Transverse colon (tissue), 4 donors: ENCODE data around the gene LRBA. TPM values are rescaled to one million over a fixed set of nuclear protein-coding genes. Genes with fewer than 3 reads are reported as not detected.

Experiments used
- DNase-seq: peaks from one replicate; pipeline ENCODE4 v3.0.0-alpha.2; 2019
- H3K27ac ChIP-seq, 4 donors: fragments of 200-600 bp; sonication (generic); 2 replicates each; pipeline ENCODE4 v1.5.1; 2016 to 2018; ENCODE audit warnings: inconsistent platforms in 4 of 4
- H3K27me3 ChIP-seq: fragments of 200-600 bp; sonication (generic); 2 replicates; pipeline ENCODE4 v1.5.1; 2017; ENCODE audit warnings: inconsistent platforms
- H3K36me3 ChIP-seq, 4 donors: fragments of 200-600 bp; sonication (generic); 2 replicates each; pipeline ENCODE4 v1.5.1; 2017 to 2019; ENCODE audit warnings: inconsistent platforms in 4 of 4
- H3K4me1 ChIP-seq, 4 donors: fragments of 200-600 bp; sonication (generic); 2 replicates each; pipeline ENCODE4 v1.5.1; 2017 to 2020; ENCODE audit warnings: inconsistent platforms in 4 of 4
- H3K4me3 ChIP-seq, 4 donors: fragments of 200-600 bp; sonication (generic); 1 replicate in 1 of 4; 2 replicates in 3 of 4; pipeline versions ENCODE4 v1.5.1 to v1.6.1; 2017 to 2019; ENCODE audit warnings: inconsistent platforms in 4 of 4
- H3K9me3 ChIP-seq, 2 donors: fragments of 200-600 bp; sonication (generic); 2 replicates each; pipeline ENCODE4 v1.5.1; 2017 to 2019; ENCODE audit warnings: inconsistent platforms in 2 of 2
- CTCF ChIP-seq, 5 experiments: fragments of 200-600 bp in 3 of 5; fragments of 450-650 bp in 2 of 5; sonication (generic) in 3 of 5; IDR thresholded peaks; 1 replicate in 2 of 5; 2 replicates in 3 of 5; pipeline ENCODE4 v1.5.1; 2016 to 2017; ENCODE audit warnings: antibody characterized with exemption in 5 of 5, inconsistent platforms in 3 of 5, mild to moderate bottlenecking in 2 of 5, moderate library complexity in 1 of 5
- EP300 ChIP-seq: sonication (generic); formaldehyde crosslinking; IDR thresholded peaks from one replicate; pipeline ENCODE4 v1.6.1; 2017; ENCODE audit warnings: antibody characterized with exemption, low read depth
- POLR2A ChIP-seq: fragments of 450-650 bp; IDR thresholded peaks from one replicate; pipeline ENCODE4 v1.6.1; 2016; ENCODE audit warnings: antibody characterized with exemption, mild to moderate bottlenecking, moderate library complexity
- POLR2AphosphoS5 ChIP-seq, 3 donors: sonication (generic); formaldehyde crosslinking; IDR thresholded peaks; one replicate each; pipeline ENCODE4 v1.6.1; 2016; ENCODE audit warnings: antibody characterized with exemption in 3 of 3
- WGBS, 2 donors: methylation state at CpG; one replicate each; pipeline ENCODE4 v1.1.5; 2018; ENCODE audit warnings: low coverage in 1 of 2; 5-methylcytosine and 5-hydroxymethylcytosine counted together
- in situ Hi-C, 4 donors: fragments of 200-750 bp; cut with MboI; loops; one replicate each; pipeline versions ENCODE4 v1.15.0 to v1.15.1; 2017; ENCODE audit warnings: low sequenced_read_pairs in 3 of 4, low pct_ligation_motif_present in 1 of 4, low pct_unique_long_range_greater_than_20kb in 1 of 4
- intact Hi-C: fragments of 100-400 bp; cut with DNase I; formaldehyde crosslinking; loops from one replicate; pipeline ENCODE4 v1.15.1; 2023; ENCODE audit warnings: low total_unique reads
- total RNA-seq, 4 donors: library from RNA; depleted of rRNA; stranded (reverse); fragments of >200 nt; gene quantifications; one replicate each; pipeline ENCODE4 v1.1.0, GENCODE V29; 2016

The LRBA gene
- total RNA-seq, 4 donors from 2014 or later: 82.7 to 125 (median 112) TPM

GRCh38 chr4:150827226-150827625 is 187.9 kb downstream of the LRBA start:
- Histone ChIP-seq H3K27me3 (no peaks in the 10 kb centered on the region), H3K4me1 (peaks cover 0 to 12% (median 0%) of the 10 kb centered on the region in 4 donors), H3K4me3 (no peak overlapping the region), H3K36me3 (peaks cover 0 to 5% (median 0%) of the 10 kb centered on the region in 4 donors), H3K9me3 (no peaks in the 10 kb centered on the region), H3K27ac (no peak overlapping the region)
- TF ChIP-seq POLR2A (no peak), EP300 (no peak), CTCF (IDR thresholded peaks at IDR 0.05) (no peak), POLR2AphosphoS5 (IDR thresholded peaks at IDR 0.05) (no peak)
- intact Hi-C loops: no loop called here
- in situ Hi-C loops: no loop called here
- DNase-seq: no peak
- 80 to 100% methylated on average over 1 of the region's 1 CpG for WGBS, 2 donors

GRCh38 chr4:150826306-150826705 is 188.8 kb downstream of the LRBA start:
- no peaks in the 10 kb centered on the region for H3K9me3 ChIP-seq
- DNase-seq: no peak
- in situ Hi-C loops: no loop called here
- H3K4me1 ChIP-seq: peaks cover 0 to 12% (median 0%) of the 10 kb centered on the region in 4 donors
- H3K4me3 ChIP-seq: no peak overlapping the region
- no peak overlapping the region for H3K27ac ChIP-seq
- no peaks in the 10 kb centered on the region for H3K27me3 ChIP-seq
- H3K36me3 ChIP-seq: peaks cover 0 to 5% (median 0%) of the 10 kb centered on the region in 4 donors
- no peak for TF ChIP-seq CTCF (IDR thresholded peaks at IDR 0.05)
- no peak for TF ChIP-seq POLR2A
- TF ChIP-seq EP300: no peak
- TF ChIP-seq POLR2AphosphoS5 (IDR thresholded peaks at IDR 0.05): no peak
- intact Hi-C loops: no loop called here

GRCh38 chr4:150822407-150822806 is 192.7 kb downstream of the LRBA start:
- Histone ChIP-seq H3K27ac (no peak overlapping the region), H3K9me3 (no peaks in the 10 kb centered on the region), H3K27me3 (no peaks in the 10 kb centered on the region), H3K4me1 (peaks cover 0 to 12% (median 0%) of the 10 kb centered on the region in 4 donors), H3K36me3 (no peaks in the 10 kb centered on the region), H3K4me3 (no peak overlapping the region)
- WGBS, 2 donors: 94 to 97% methylated on average over 4 to 5 of the region's 5 CpGs
- DNase-seq: no peak
- intact Hi-C loops (no loop called here), in situ Hi-C loops (no loop called here)
- TF ChIP-seq POLR2AphosphoS5 (IDR thresholded peaks at IDR 0.05): no peak
- no peak for TF ChIP-seq CTCF (IDR thresholded peaks at IDR 0.05)
- no peak for TF ChIP-seq EP300
- TF ChIP-seq POLR2A: no peak

- in situ Hi-C loops: no loop called here
- DNase-seq: no peak
- intact Hi-C loops: no loop called here
- Histone ChIP-seq H3K36me3 (no peaks in the 10 kb centered on the region), H3K27ac (no peak overlapping the region), H3K4me1 (peaks cover 0 to 9% (median 0%) of the 10 kb centered on the region in 4 donors), H3K4me3 (no peak overlapping the region), H3K9me3 (no peaks in the 10 kb centered on the region), H3K27me3 (no peaks in the 10 kb centered on the region)
- TF ChIP-seq POLR2A: no peak
- TF ChIP-seq POLR2AphosphoS5 (IDR thresholded peaks at IDR 0.05): no peak
- no peak for TF ChIP-seq CTCF (IDR thresholded peaks at IDR 0.05)
- TF ChIP-seq EP300: no peak
These were observed 193.4 kb downstream of the LRBA start for GRCh38 chr4:150821641-150822040.
